ENCODE data around the gene EDA. TPM values are rescaled to one million over a fixed set of nuclear protein-coding genes. Genes with fewer than 3 reads are reported as not detected.
A peak's percentile ranks its signal among the peaks of the same experiment; 100 is the strongest.

Gene EDA
- total and polyA plus RNA-seq, 10 donors: 0.28 to 7.2 (median 3.3) TPM

DNA sequence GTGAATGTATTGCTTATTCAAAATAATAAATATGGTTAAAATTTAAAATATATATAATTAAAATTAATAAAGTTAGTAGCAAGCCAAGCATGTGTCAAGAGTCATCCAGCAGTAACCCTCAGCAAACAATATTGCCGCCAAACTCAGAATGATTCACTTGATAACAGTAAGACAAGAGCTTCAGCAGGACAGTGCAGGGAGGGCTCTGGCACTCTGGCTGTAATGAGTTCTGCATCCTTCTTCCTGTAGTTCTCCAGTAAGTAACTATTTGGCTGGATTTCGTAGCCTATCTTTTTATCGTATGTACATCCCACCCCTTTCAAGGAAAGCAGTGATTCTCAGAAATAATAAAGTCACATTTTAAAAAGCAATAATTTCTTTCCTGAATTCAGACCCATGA is 464.0 kb downstream of the EDA start:
- Histone ChIP-seq H3K27me3 (replicated peaks in 1 of 7) (peaks cover 0 to 3% (median 0%) of the 10 kb centered on the region in 7 donors), H3K4me3 (no peak overlapping the region), H3K9me3 (peaks cover 0 to 5% (median 0%) of the 10 kb centered on the region in 8 donors), H3K27ac (no peak overlapping the region), H3K4me1 (no peaks in the 10 kb centered on the region), H3K36me3 (no peaks in the 10 kb centered on the region)
- TF ChIP-seq POLR2A (IDR thresholded peaks at IDR 0.05) (no peak), POLR2AphosphoS5 (IDR thresholded peaks at IDR 0.05) (no peak)
- TF ChIP-seq, protein P1, sequence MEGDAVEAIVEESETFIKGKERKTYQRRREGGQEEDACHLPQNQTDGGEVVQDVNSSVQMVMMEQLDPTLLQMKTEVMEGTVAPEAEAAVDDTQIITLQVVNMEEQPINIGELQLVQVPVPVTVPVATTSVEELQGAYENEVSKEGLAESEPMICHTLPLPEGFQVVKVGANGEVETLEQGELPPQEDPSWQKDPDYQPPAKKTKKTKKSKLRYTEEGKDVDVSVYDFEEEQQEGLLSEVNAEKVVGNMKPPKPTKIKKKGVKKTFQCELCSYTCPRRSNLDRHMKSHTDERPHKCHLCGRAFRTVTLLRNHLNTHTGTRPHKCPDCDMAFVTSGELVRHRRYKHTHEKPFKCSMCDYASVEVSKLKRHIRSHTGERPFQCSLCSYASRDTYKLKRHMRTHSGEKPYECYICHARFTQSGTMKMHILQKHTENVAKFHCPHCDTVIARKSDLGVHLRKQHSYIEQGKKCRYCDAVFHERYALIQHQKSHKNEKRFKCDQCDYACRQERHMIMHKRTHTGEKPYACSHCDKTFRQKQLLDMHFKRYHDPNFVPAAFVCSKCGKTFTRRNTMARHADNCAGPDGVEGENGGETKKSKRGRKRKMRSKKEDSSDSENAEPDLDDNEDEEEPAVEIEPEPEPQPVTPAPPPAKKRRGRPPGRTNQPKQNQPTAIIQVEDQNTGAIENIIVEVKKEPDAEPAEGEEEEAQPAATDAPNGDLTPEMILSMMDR (IDR thresholded peaks at IDR 0.05 in 8 of 11, conservative IDR thresholded peaks at IDR 0.05 in 3 of 11): no peak
- WGBS, 5 donors: 68 to 93% (median 86%) methylated on average over 3 of the region's 3 CpGs
- intact Hi-C loops (cut with DNase I; ENCODE audit: low total_unique reads): no loop called here
- DNase-seq: no peak

DNA sequence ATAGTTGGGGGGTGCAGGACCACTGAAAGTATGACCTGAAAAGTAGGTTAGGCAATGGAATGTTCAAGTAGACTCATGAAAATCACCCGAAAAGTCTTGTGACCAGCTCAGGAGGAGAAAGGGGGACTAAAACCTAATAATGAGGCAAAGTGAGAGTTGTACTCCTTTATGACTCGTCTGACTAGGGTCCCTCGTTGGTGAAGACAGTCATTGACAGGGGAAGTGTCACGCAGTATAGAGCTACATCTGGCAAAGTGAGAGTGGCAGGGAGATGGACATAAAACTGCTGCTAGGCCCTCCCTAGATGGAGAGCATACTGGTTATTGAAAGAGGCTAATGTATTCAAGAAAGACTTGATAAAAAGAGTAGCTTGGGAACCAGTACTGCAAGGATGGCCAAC is 466.8 kb downstream of the EDA start:
- TF ChIP-seq POLR2AphosphoS5 (IDR thresholded peaks at IDR 0.05): no peak
- Histone ChIP-seq H3K27ac (no peak overlapping the region), H3K4me1 (no peaks in the 10 kb centered on the region), H3K36me3 (no peaks in the 10 kb centered on the region), H3K27me3 (replicated peaks in 1 of 7) (peaks cover 0 to 3% (median 0%) of the 10 kb centered on the region in 7 donors), H3K4me3 (no peak overlapping the region), H3K9me3 (no peaks in the 10 kb centered on the region)
- intact Hi-C loops (cut with DNase I; ENCODE audit: low total_unique reads): no loop called here
- WGBS, 5 donors: 49 to 78% (median 62%) methylated on average over 4 of the region's 4 CpGs
- DNase-seq: no peak

DNA sequence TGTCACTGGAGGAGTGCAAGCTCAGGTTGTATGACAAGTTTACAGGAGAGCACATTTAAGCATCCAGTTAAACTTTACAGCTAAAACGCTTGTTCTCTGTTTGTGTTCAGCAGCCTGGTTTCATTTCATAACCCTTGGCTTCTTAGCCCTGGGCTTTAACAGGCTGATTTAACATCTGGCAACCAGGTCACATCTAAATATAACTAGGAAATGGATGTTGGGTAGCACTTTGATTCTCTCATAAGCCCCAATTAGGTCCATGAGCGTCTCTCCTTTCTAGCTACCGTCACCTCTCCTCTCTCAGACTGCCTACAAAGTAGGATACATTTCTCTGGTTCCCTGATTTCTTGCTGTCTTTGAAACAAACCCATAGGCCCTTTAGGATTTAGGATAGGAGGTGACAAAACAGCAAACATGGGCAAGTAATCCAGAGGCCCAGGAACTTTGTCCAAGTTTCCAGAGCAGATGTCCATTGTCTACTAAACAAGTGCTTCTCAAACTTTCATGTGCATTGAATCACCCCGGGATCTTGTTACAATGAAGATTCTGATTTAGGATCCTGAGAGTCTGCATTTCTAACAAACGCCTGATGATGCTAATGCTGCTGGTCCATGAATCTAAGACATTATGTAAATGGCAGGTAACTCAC is 468.8 kb downstream of the EDA start:
- Histone ChIP-seq H3K27me3 (replicated peaks in 1 of 7) (no peaks in the 10 kb centered on the region), H3K4me3 (no peak overlapping the region), H3K4me1 (no peaks in the 10 kb centered on the region), H3K27ac (no peak overlapping the region), H3K9me3 (no peaks in the 10 kb centered on the region), H3K36me3 (no peaks in the 10 kb centered on the region)
- intact Hi-C loops (cut with DNase I; ENCODE audit: low total_unique reads): no loop called here
- no peak for DNase-seq
- 68 to 89% (median 86%) methylated on average over 4 to 5 of the region's 5 CpGs for WGBS, 5 donors
- TF ChIP-seq POLR2A (IDR thresholded peaks at IDR 0.05) (no peak), POLR2AphosphoS5 (IDR thresholded peaks at IDR 0.05) (no peak)
- TF ChIP-seq, protein P1 (IDR thresholded peaks at IDR 0.05 in 8 of 11, conservative IDR thresholded peaks at IDR 0.05 in 3 of 11): no peak

DNA sequence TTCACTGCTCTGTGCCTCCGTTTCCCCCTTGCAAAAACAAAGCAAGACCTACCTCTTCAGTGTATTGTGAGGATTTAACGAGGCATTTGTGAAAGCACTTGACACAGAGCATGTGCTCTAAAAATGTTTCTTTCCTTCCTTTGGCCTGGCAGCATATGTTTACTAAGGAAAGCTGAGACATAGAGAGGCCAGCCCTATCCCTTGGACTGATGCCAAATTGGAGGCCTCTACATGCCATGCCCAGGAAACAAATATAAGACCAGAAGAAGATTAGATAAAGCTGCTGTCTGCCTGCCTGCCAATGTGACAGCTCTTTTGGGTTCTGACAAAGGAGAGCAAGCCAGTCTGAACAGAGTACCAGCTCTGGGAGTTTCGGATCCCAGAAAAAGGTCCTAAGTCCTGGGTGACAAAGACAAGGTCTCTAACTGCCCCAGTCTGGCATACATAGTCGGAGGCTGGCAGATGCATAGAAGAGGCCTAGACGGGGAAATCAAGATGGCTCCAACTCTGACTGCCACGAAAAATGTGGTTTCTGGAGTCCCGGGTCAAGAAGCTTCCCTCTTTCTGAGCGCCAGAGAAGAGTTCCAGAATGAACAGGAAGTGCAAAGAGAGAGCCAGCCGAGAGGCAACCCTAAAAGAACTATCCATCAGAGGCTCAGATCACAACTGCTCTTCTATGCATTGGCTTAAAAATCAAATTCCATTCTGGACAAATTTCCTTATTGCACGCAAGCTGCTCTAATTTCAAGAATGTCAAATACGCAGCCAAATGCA is 472.1 kb downstream of the EDA start:
- Histone ChIP-seq H3K27ac (peak overlapping the region in 2 of 8 donors; percentile 2 to 49), H3K9me3 (no peaks in the 10 kb centered on the region), H3K36me3 (no peaks in the 10 kb centered on the region), H3K4me1 (no peaks in the 10 kb centered on the region), H3K4me3 (no peak overlapping the region), H3K27me3 (replicated peaks in 1 of 7) (no peaks in the 10 kb centered on the region)
- intact Hi-C loops (cut with DNase I; ENCODE audit: low total_unique reads): no loop called here
- TF ChIP-seq POLR2AphosphoS5 (IDR thresholded peaks at IDR 0.05): no peak
- TF ChIP-seq, protein P1 (IDR thresholded peaks at IDR 0.05 in 8 of 11, conservative IDR thresholded peaks at IDR 0.05 in 3 of 11): no peak
- TF ChIP-seq POLR2A (IDR thresholded peaks at IDR 0.05): no peak
- 46 to 50% (median 47%) methylated on average over 11 of the region's 11 CpGs for WGBS, 5 donors
- DNase-seq: no peak
